A673 (cell line): ENCODE results near the gene APOA4.

Experiments
- EZH2 ChIP-seq: fragments of 200-600 bp; sonication (generic); IDR thresholded peaks from 2 replicates; pipeline ENCODE4 v1.6.1; 2017; ENCODE audit warnings: borderline replicate concordance, low read depth, mild to moderate bottlenecking, mixed read lengths, antibody characterized with exemption, low read length; ENCODE audit not compliant: poor library complexity, severe bottlenecking
- TF ChIP-seq, protein P1 (sequence below): fragments of 300-800, 200-600 bp; sonication (generic); conservative IDR thresholded peaks from 2 replicates; pipeline ENCODE4 v1.5.1; 2017; ENCODE audit warnings: low read depth, mild to moderate bottlenecking, antibody characterized with exemption, low read length, moderate library complexity, mixed read lengths

GRCh38 chr11:116840746-116841296, 17.7 kb upstream of the APOA4 start:
- TF ChIP-seq EZH2: no peak
- TF ChIP-seq, protein P1, sequence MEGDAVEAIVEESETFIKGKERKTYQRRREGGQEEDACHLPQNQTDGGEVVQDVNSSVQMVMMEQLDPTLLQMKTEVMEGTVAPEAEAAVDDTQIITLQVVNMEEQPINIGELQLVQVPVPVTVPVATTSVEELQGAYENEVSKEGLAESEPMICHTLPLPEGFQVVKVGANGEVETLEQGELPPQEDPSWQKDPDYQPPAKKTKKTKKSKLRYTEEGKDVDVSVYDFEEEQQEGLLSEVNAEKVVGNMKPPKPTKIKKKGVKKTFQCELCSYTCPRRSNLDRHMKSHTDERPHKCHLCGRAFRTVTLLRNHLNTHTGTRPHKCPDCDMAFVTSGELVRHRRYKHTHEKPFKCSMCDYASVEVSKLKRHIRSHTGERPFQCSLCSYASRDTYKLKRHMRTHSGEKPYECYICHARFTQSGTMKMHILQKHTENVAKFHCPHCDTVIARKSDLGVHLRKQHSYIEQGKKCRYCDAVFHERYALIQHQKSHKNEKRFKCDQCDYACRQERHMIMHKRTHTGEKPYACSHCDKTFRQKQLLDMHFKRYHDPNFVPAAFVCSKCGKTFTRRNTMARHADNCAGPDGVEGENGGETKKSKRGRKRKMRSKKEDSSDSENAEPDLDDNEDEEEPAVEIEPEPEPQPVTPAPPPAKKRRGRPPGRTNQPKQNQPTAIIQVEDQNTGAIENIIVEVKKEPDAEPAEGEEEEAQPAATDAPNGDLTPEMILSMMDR: no peak
